ENCODE results near the gene P4HB. TPM values are rescaled to one million over a fixed set of nuclear protein-coding genes. Genes with fewer than 3 reads are reported as not detected.

Gene P4HB
- total RNA-seq, 1 experiment from 2014 or later: 759 TPM

GRCh38 chr17:81819708-81820107, 40.6 kb downstream of the P4HB start:
- H3K4me3 ChIP-seq (ENCODE audit: low read depth in 2 of 2, low read length in 2 of 2): no peak overlapping the region
- ChIA-PET CTCF (interaction anchor here (0.6 kb wide), 1 partner anchor 335 kb away, joined by 3 read pairs; no protein-coding TSS in a partner anchor), POLR2A (no interaction called here)
- BruUV-seq (replicated peaks): no TSS peak
- DNase-seq (ENCODE audit: low read depth, low spot score) (no peak), ATAC-seq (no peak)
- no peak overlapping the region for H3K27ac ChIP-seq (ENCODE audit: low read length)
- TF ChIP-seq TCF7L2 (IDR thresholded peaks at IDR 0.05; ENCODE audit: low read depth, low read length) (no peak), REST (IDR thresholded peaks at IDR 0.05; ENCODE audit: insufficient read depth in 1 of 2, low read depth in 2 of 2, low read length in 1 of 2) (no peak), SIN3A (IDR thresholded peaks at IDR 0.05; ENCODE audit: borderline replicate concordance, insufficient read depth, low read depth, low read length) (no peak), CTCF (IDR thresholded peaks at IDR 0.05) (no peak), POLR2AphosphoS5 (IDR thresholded peaks at IDR 0.05; ENCODE audit: low read depth, low read length) (no peak)
- H3K27me3 ChIP-seq (ENCODE audit: control insufficient read depth, insufficient read depth, low read length): no peaks in the 10 kb centered on the region
- in situ Hi-C loops (cut with HindIII; ENCODE audit: low pct_unique_long_range_greater_than_20kb, low sequenced_read_pairs): no loop called here
- intact Hi-C loops (cut with micrococcal nuclease; ENCODE audit: unreplicated experiment): no loop called here
- H3K9me3 ChIP-seq (ENCODE audit: control insufficient read depth, insufficient read depth, low read depth, low read length): no peaks in the 10 kb centered on the region
- peaks cover 19% of the 10 kb centered on the region for H3K4me1 ChIP-seq (ENCODE audit: control insufficient read depth, insufficient read depth, low read length)
- no peaks in the 10 kb centered on the region for H3K36me3 ChIP-seq (ENCODE audit: control insufficient read depth, insufficient read depth, low read length)

GRCh38 chr17:81817758-81818147, 42.6 kb downstream of the P4HB start:
- Histone ChIP-seq H3K27ac (ENCODE audit: low read length) (no peak overlapping the region), H3K4me1 (ENCODE audit: control insufficient read depth, insufficient read depth, low read length) (peaks cover 19% of the 10 kb centered on the region), H3K9me3 (ENCODE audit: control insufficient read depth, insufficient read depth, low read depth, low read length) (no peaks in the 10 kb centered on the region), H3K27me3 (ENCODE audit: control insufficient read depth, insufficient read depth, low read length) (no peaks in the 10 kb centered on the region), H3K4me3 (ENCODE audit: low read depth in 2 of 2, low read length in 2 of 2) (no peak overlapping the region), H3K36me3 (ENCODE audit: control insufficient read depth, insufficient read depth, low read length) (no peaks in the 10 kb centered on the region)
- POLR2A ChIA-PET: no interaction called here
- no TSS peak for BruUV-seq (replicated peaks)
- ATAC-seq (no peak), DNase-seq (ENCODE audit: low read depth, low spot score) (no peak)
- TF ChIP-seq REST (IDR thresholded peaks at IDR 0.05; ENCODE audit: insufficient read depth in 1 of 2, low read depth in 2 of 2, low read length in 1 of 2) (no peak), POLR2AphosphoS5 (IDR thresholded peaks at IDR 0.05; ENCODE audit: low read depth, low read length) (no peak), CTCF (IDR thresholded peaks at IDR 0.05) (no peak), SIN3A (IDR thresholded peaks at IDR 0.05; ENCODE audit: borderline replicate concordance, insufficient read depth, low read depth, low read length) (no peak), TCF7L2 (IDR thresholded peaks at IDR 0.05; ENCODE audit: low read depth, low read length) (no peak)
- intact Hi-C loops (cut with micrococcal nuclease; ENCODE audit: unreplicated experiment): no loop called here
- in situ Hi-C loops (cut with HindIII; ENCODE audit: low pct_unique_long_range_greater_than_20kb, low sequenced_read_pairs): no loop called here
- CTCF ChIA-PET: no interaction called here
